Measurements from ENCODE around the gene TSC22D1. TPM values are rescaled to one million over a fixed set of nuclear protein-coding genes. Genes with fewer than 3 reads are reported as not detected.
"Not testable (repeated sequence)": the region's sequence is repeated elsewhere in the genome, so short reads cannot be mapped to it uniquely, and the experiment has no call there.

The TSC22D1 gene
- polyA plus RNA-seq, 4 donors: 51.6 to 179 (median 86.9) TPM

- WGBS, 3 donors: 97 to 99% (median 98%) methylated on average over 6 of the region's 6 CpGs
- FAIRE-seq: not testable (repeated sequence)
Measured at GRCh38 chr13:44509853-44510252, 66.3 kb downstream of the TSC22D1 start.

GRCh38 chr13:44508562-44509077, 67.5 kb downstream of the TSC22D1 start:
- Histone ChIP-seq H3K27me3 (ENCODE audit: control insufficient read depth in 3 of 3, insufficient read depth in 3 of 3, low read length in 3 of 3) (no peaks in the 10 kb centered on the region), H3K4me3 (ENCODE audit: low read depth in 1 of 3, low read length in 3 of 3) (no peak overlapping the region), H3K4me1 (ENCODE audit: control insufficient read depth in 3 of 3, insufficient read depth in 2 of 3, low read depth in 1 of 3, low read length in 2 of 3) (peaks cover 0 to 13% (median 0%) of the 10 kb centered on the region in 3 donors), H3K36me3 (ENCODE audit: control insufficient read depth in 3 of 3, insufficient read depth in 2 of 3, low read depth in 1 of 3, low read length in 3 of 3) (peaks cover 0 to 13% (median 0%) of the 10 kb centered on the region in 3 donors), H3K9me3 (ENCODE audit: control insufficient read depth in 2 of 2, insufficient read depth in 1 of 2, low read depth in 1 of 2, low read length in 1 of 2) (no peaks in the 10 kb centered on the region), H3K27ac (ENCODE audit: low read depth in 1 of 3, low read length in 2 of 3) (no peak overlapping the region)
- 55 to 78% (median 70%) methylated on average over 3 of the region's 3 CpGs for WGBS, 3 donors
- no peak for DNase-seq
- no peak for FAIRE-seq

More at GRCh38 chr13:44509853-44510252, 66.3 kb downstream of the TSC22D1 start:
- not testable (repeated sequence) for H3K27me3 ChIP-seq (ENCODE audit: control insufficient read depth in 3 of 3, insufficient read depth in 3 of 3, low read length in 3 of 3); H3K9me3 ChIP-seq (ENCODE audit: control insufficient read depth in 2 of 2, insufficient read depth in 1 of 2, low read depth in 1 of 2, low read length in 1 of 2); H3K27ac ChIP-seq (ENCODE audit: low read depth in 1 of 3, low read length in 2 of 3); DNase-seq; H3K4me3 ChIP-seq (ENCODE audit: low read depth in 1 of 3, low read length in 3 of 3)
- Histone ChIP-seq H3K4me1 (ENCODE audit: control insufficient read depth in 3 of 3, insufficient read depth in 2 of 3, low read depth in 1 of 3, low read length in 2 of 3) (peaks cover 0 to 13% (median 0%) of the 10 kb centered on the region in 3 donors), H3K36me3 (ENCODE audit: control insufficient read depth in 3 of 3, insufficient read depth in 2 of 3, low read depth in 1 of 3, low read length in 3 of 3) (peaks cover 0 to 17% (median 0%) of the 10 kb centered on the region in 3 donors)

- no peak overlapping the region for H3K27ac ChIP-seq (ENCODE audit: low read depth in 1 of 3, low read length in 2 of 3)
- 87 to 95% (median 94%) methylated on average over 4 of the region's 4 CpGs for WGBS, 3 donors
- FAIRE-seq (no peak), DNase-seq (no peak)
- H3K27me3 ChIP-seq (ENCODE audit: control insufficient read depth in 3 of 3, insufficient read depth in 3 of 3, low read length in 3 of 3): no peaks in the 10 kb centered on the region
- peaks cover 0 to 13% (median 0%) of the 10 kb centered on the region in 3 donors for H3K36me3 ChIP-seq (ENCODE audit: control insufficient read depth in 3 of 3, insufficient read depth in 2 of 3, low read depth in 1 of 3, low read length in 3 of 3)
- H3K4me1 ChIP-seq (ENCODE audit: control insufficient read depth in 3 of 3, insufficient read depth in 2 of 3, low read depth in 1 of 3, low read length in 2 of 3): peaks cover 0 to 13% (median 0%) of the 10 kb centered on the region in 3 donors
- no peak overlapping the region for H3K4me3 ChIP-seq (ENCODE audit: low read depth in 1 of 3, low read length in 3 of 3)
- no peaks in the 10 kb centered on the region for H3K9me3 ChIP-seq (ENCODE audit: control insufficient read depth in 2 of 2, insufficient read depth in 1 of 2, low read depth in 1 of 2, low read length in 1 of 2)
Measured at GRCh38 chr13:44507639-44508038, 68.5 kb downstream of the TSC22D1 start.

GRCh38 chr13:44506719-44507118, 69.4 kb downstream of the TSC22D1 start:
- Histone ChIP-seq H3K9me3 (ENCODE audit: control insufficient read depth in 2 of 2, insufficient read depth in 1 of 2, low read depth in 1 of 2, low read length in 1 of 2) (no peaks in the 10 kb centered on the region), H3K4me3 (ENCODE audit: low read depth in 1 of 3, low read length in 3 of 3) (no peak overlapping the region), H3K4me1 (ENCODE audit: control insufficient read depth in 3 of 3, insufficient read depth in 2 of 3, low read depth in 1 of 3, low read length in 2 of 3) (peaks cover 0 to 13% (median 0%) of the 10 kb centered on the region in 3 donors), H3K27ac (ENCODE audit: low read depth in 1 of 3, low read length in 2 of 3) (no peak overlapping the region), H3K27me3 (ENCODE audit: control insufficient read depth in 3 of 3, insufficient read depth in 3 of 3, low read length in 3 of 3) (no peaks in the 10 kb centered on the region), H3K36me3 (ENCODE audit: control insufficient read depth in 3 of 3, insufficient read depth in 2 of 3, low read depth in 1 of 3, low read length in 3 of 3) (peaks cover 0 to 13% (median 0%) of the 10 kb centered on the region in 3 donors)
- 95 to 100% (median 97%) methylated on average over 1 of the region's 1 CpG for WGBS, 3 donors
- DNase-seq: peak in 1 of 2 donors; percentile 28
- FAIRE-seq: no peak

- Histone ChIP-seq H3K27ac (ENCODE audit: low read depth in 1 of 3, low read length in 2 of 3) (no peak overlapping the region), H3K4me1 (ENCODE audit: control insufficient read depth in 3 of 3, insufficient read depth in 2 of 3, low read depth in 1 of 3, low read length in 2 of 3) (peaks cover 0 to 13% (median 0%) of the 10 kb centered on the region in 3 donors), H3K27me3 (ENCODE audit: control insufficient read depth in 3 of 3, insufficient read depth in 3 of 3, low read length in 3 of 3) (no peaks in the 10 kb centered on the region), H3K4me3 (ENCODE audit: low read depth in 1 of 3, low read length in 3 of 3) (no peak overlapping the region), H3K36me3 (ENCODE audit: control insufficient read depth in 3 of 3, insufficient read depth in 2 of 3, low read depth in 1 of 3, low read length in 3 of 3) (peaks cover 0 to 13% (median 1%) of the 10 kb centered on the region in 3 donors), H3K9me3 (ENCODE audit: control insufficient read depth in 2 of 2, insufficient read depth in 1 of 2, low read depth in 1 of 2, low read length in 1 of 2) (no peaks in the 10 kb centered on the region)
- no peak for FAIRE-seq
- 96 to 98% (median 97%) methylated on average over 3 of the region's 3 CpGs for WGBS, 3 donors
- DNase-seq: no peak
Measured at GRCh38 chr13:44506251-44506650, 69.9 kb downstream of the TSC22D1 start.

- no peak for FAIRE-seq
- H3K4me3 ChIP-seq (ENCODE audit: low read depth in 1 of 3, low read length in 3 of 3): no peak overlapping the region
- peaks cover 0 to 23% (median 0%) of the 10 kb centered on the region in 3 donors for H3K4me1 ChIP-seq (ENCODE audit: control insufficient read depth in 3 of 3, insufficient read depth in 2 of 3, low read depth in 1 of 3, low read length in 2 of 3)
- no peaks in the 10 kb centered on the region for H3K27me3 ChIP-seq (ENCODE audit: control insufficient read depth in 3 of 3, insufficient read depth in 3 of 3, low read length in 3 of 3)
- WGBS, 3 donors: 92 to 96% (median 96%) methylated on average over 4 of the region's 4 CpGs
- no peak overlapping the region for H3K27ac ChIP-seq (ENCODE audit: low read depth in 1 of 3, low read length in 2 of 3)
- H3K9me3 ChIP-seq (ENCODE audit: control insufficient read depth in 2 of 2, insufficient read depth in 1 of 2, low read depth in 1 of 2, low read length in 1 of 2): no peaks in the 10 kb centered on the region
- DNase-seq: no peak
- H3K36me3 ChIP-seq (ENCODE audit: control insufficient read depth in 3 of 3, insufficient read depth in 2 of 3, low read depth in 1 of 3, low read length in 3 of 3): peaks cover 0 to 6% (median 2%) of the 10 kb centered on the region in 3 donors
Measured at GRCh38 chr13:44504116-44504515, 72.0 kb downstream of the TSC22D1 start.

- DNase-seq: no peak
Measured at GRCh38 chr13:44498969-44499368, 77.2 kb downstream of the TSC22D1 start.

DNA sequence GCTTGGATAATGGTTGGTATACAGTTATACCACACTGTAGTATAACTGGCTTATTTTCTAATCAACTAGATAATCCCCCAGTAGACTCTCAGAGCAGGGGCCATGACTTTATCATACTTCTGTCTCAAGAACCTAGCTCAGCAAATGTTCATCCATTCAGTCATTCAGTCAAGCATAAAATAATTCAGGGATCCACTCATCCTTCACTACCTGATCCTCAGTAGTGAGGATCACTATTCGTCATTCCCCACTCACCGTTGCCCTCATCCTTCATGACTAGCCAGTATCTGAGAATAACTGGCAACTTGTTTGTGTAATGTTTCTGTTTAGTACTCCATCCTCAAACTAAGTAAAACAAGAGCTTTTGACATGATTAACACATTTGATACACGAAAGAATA, 77.6 kb downstream of the TSC22D1 start:
- no peak for DNase-seq
- FAIRE-seq: no peak
- Histone ChIP-seq H3K27me3 (ENCODE audit: control insufficient read depth in 3 of 3, insufficient read depth in 3 of 3, low read length in 3 of 3) (no peaks in the 10 kb centered on the region), H3K9me3 (ENCODE audit: control insufficient read depth in 2 of 2, insufficient read depth in 1 of 2, low read depth in 1 of 2, low read length in 1 of 2) (no peaks in the 10 kb centered on the region), H3K27ac (ENCODE audit: low read depth in 1 of 3, low read length in 2 of 3) (no peak overlapping the region), H3K36me3 (ENCODE audit: control insufficient read depth in 3 of 3, insufficient read depth in 2 of 3, low read depth in 1 of 3, low read length in 3 of 3) (peaks cover 0 to 2% (median 0%) of the 10 kb centered on the region in 3 donors), H3K4me3 (ENCODE audit: low read depth in 1 of 3, low read length in 3 of 3) (no peak overlapping the region), H3K4me1 (ENCODE audit: control insufficient read depth in 3 of 3, insufficient read depth in 2 of 3, low read depth in 1 of 3, low read length in 2 of 3) (peaks cover 0 to 10% (median 0%) of the 10 kb centered on the region in 3 donors)
- 95 to 97% (median 96%) methylated on average over 3 of the region's 3 CpGs for WGBS, 3 donors

More at GRCh38 chr13:44498969-44499368, 77.2 kb downstream of the TSC22D1 start:
- peaks cover 0 to 2% (median 0%) of the 10 kb centered on the region in 3 donors for H3K36me3 ChIP-seq (ENCODE audit: control insufficient read depth in 3 of 3, insufficient read depth in 2 of 3, low read depth in 1 of 3, low read length in 3 of 3)
- peaks cover 0 to 10% (median 0%) of the 10 kb centered on the region in 3 donors for H3K4me1 ChIP-seq (ENCODE audit: control insufficient read depth in 3 of 3, insufficient read depth in 2 of 3, low read depth in 1 of 3, low read length in 2 of 3)
- no peak overlapping the region for H3K4me3 ChIP-seq (ENCODE audit: low read depth in 1 of 3, low read length in 3 of 3)
- FAIRE-seq: no peak
- no peak overlapping the region for H3K27ac ChIP-seq (ENCODE audit: low read depth in 1 of 3, low read length in 2 of 3)
- H3K9me3 ChIP-seq (ENCODE audit: control insufficient read depth in 2 of 2, insufficient read depth in 1 of 2, low read depth in 1 of 2, low read length in 1 of 2): no peaks in the 10 kb centered on the region
- H3K27me3 ChIP-seq (ENCODE audit: control insufficient read depth in 3 of 3, insufficient read depth in 3 of 3, low read length in 3 of 3): no peaks in the 10 kb centered on the region

DNA sequence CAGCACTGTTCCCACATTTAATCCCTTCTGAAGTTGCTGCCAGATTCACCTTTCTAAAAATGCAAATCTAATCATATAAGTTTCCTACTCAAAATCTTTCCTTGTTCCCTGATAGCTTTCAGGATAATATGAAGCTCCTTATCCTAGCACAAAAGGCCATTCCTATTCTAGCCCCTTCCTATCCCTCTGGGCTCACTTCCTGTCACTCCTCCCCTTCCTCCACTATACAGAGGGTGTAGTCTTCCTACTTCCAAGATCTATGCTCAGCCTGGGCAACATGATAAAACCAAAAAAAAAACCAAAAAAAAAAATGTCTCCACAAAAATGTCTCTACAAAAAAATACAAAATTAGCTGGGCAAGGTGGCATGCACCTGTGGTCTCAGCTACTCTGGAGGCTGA, 78.3 kb downstream of the TSC22D1 start:
- no peaks in the 10 kb centered on the region for H3K9me3 ChIP-seq (ENCODE audit: control insufficient read depth in 2 of 2, insufficient read depth in 1 of 2, low read depth in 1 of 2, low read length in 1 of 2)
- no peak overlapping the region for H3K4me3 ChIP-seq (ENCODE audit: low read depth in 1 of 3, low read length in 3 of 3)
- DNase-seq: no peak
- H3K27me3 ChIP-seq (ENCODE audit: control insufficient read depth in 3 of 3, insufficient read depth in 3 of 3, low read length in 3 of 3): no peaks in the 10 kb centered on the region
- peaks cover 0 to 10% (median 0%) of the 10 kb centered on the region in 3 donors for H3K4me1 ChIP-seq (ENCODE audit: control insufficient read depth in 3 of 3, insufficient read depth in 2 of 3, low read depth in 1 of 3, low read length in 2 of 3)
- no peak overlapping the region for H3K27ac ChIP-seq (ENCODE audit: low read depth in 1 of 3, low read length in 2 of 3)
- no peak for FAIRE-seq
- H3K36me3 ChIP-seq (ENCODE audit: control insufficient read depth in 3 of 3, insufficient read depth in 2 of 3, low read depth in 1 of 3, low read length in 3 of 3): peaks cover 0 to 2% (median 0%) of the 10 kb centered on the region in 3 donors

Measured in small intestine (tissue), 7 donors.